Right lung (tissue), 5 donors: ENCODE results near the gene IFNL4. TPM values are rescaled to one million over a fixed set of nuclear protein-coding genes. Genes with fewer than 3 reads are reported as not detected.

Experiments used
- polyA plus RNA-seq, 5 donors: library from polyadenylated mRNA; unstranded; fragments of 120-200 nt; gene quantifications; one replicate each; pipeline versions ENCODE4 v1.2.1 to v1.2.3, GENCODE V29; 2013; ENCODE audit warnings: inconsistent platforms in 1 of 5, low replicate concordance in 1 of 5; ENCODE audit not compliant: insufficient read length in 5 of 5, insufficient read depth in 1 of 5

Gene IFNL4
- polyA plus RNA-seq, 5 donors = not detected

Other genes with a start within 250 kb of the IFNL4 start
- gene FBXO27, start 216.3 kb downstream of the IFNL4 start, polyA plus RNA-seq = 1 to 10 TPM; 3.6 to 5.1 (median 4.1) TPM
- gene ACP7, start 164.5 kb downstream of the IFNL4 start, polyA plus RNA-seq = under 1 TPM; 0.08 to 0.16 (median 0.14) TPM
- gene PAK4, start 123.1 kb downstream of the IFNL4 start, polyA plus RNA-seq = 10 to 100 TPM; 32.3 to 71.0 (median 52.4) TPM
- gene NCCRP1, start 51.9 kb downstream of the IFNL4 start, polyA plus RNA-seq = under 1 TPM; 0.09 to 0.29 (median 0.21) TPM
- gene SYCN, start 44.6 kb downstream of the IFNL4 start, polyA plus RNA-seq = not detected
- gene IFNL3, start 3.9 kb downstream of the IFNL4 start, polyA plus RNA-seq = not detected
- gene IFNL2, start 19.5 kb upstream of the IFNL4 start, polyA plus RNA-seq = not detected
- not detected for gene IFNL1, start 47.6 kb upstream of the IFNL4 start, polyA plus RNA-seq
- gene LRFN1, start 72.0 kb upstream of the IFNL4 start, polyA plus RNA-seq = 1 to 10 TPM; 1.3 to 3.3 (median 2.1) TPM
- gene GMFG, start 87.2 kb upstream of the IFNL4 start, polyA plus RNA-seq = 10 to 100 TPM; 42.5 to 54.5 (median 50.2) TPM
- gene SAMD4B, start 93.6 kb upstream of the IFNL4 start, polyA plus RNA-seq = 100 to 1,000 TPM in 3 of 5 donors, 10 to 100 TPM in 2; 79.7 to 128 (median 117) TPM
- gene PAF1, start 142.2 kb upstream of the IFNL4 start, polyA plus RNA-seq = 10 to 100 TPM; 57.7 to 71.1 (median 69.7) TPM
- gene MED29, start 142.5 kb upstream of the IFNL4 start, polyA plus RNA-seq = 10 to 100 TPM; 32.9 to 45.0 (median 34.4) TPM
- gene ZFP36, start 158.0 kb upstream of the IFNL4 start, polyA plus RNA-seq = 100 to 1,000 TPM in 1 of 5 donors, 10 to 100 TPM in 4; 36.6 to 122 (median 82.1) TPM
- gene PLEKHG2, start 163.8 kb upstream of the IFNL4 start, polyA plus RNA-seq = 10 to 100 TPM; 75.8 to 98.2 (median 89.8) TPM
- 1,000 to 10,000 TPM; 1,340 to 2,075 (median 1,433) TPM for gene RPS16, start 187.1 kb upstream of the IFNL4 start, polyA plus RNA-seq
- 100 to 1,000 TPM; 112 to 153 (median 126) TPM for gene SUPT5H, start 196.7 kb upstream of the IFNL4 start, polyA plus RNA-seq
- gene TIMM50, start 232.0 kb upstream of the IFNL4 start, polyA plus RNA-seq = 10 to 100 TPM; 57.7 to 81.3 (median 69.1) TPM